OCI-LY3 (cell line): Measurements from ENCODE around the gene SNRNP40.

Experiments used
- H2AFZ ChIP-seq: fragments of 200-600, 300-600 bp; shearing (Covaris generic); 2 replicates; pipeline ENCODE4 v1.6.0; 2014; ENCODE audit warnings: antibody characterized with exemption, low read depth, low read length
- H3K27ac ChIP-seq: fragments of 200-600, 300-600 bp; sonication (generic); 2 replicates; pipeline ENCODE4 v1.5.1; 2014; ENCODE audit warnings: mild to moderate bottlenecking, low read length, moderate library complexity, mixed read lengths
- H3K27me3 ChIP-seq: fragments of 200-600, 300-600 bp; sonication (generic); 2 replicates; pipeline ENCODE4 v1.6.1; 2014; ENCODE audit warnings: low read depth, low read length, mixed read lengths
- H3K36me3 ChIP-seq: fragments of 200-600, 300-600 bp; sonication (generic); replicated peaks from 2 replicates; pipeline ENCODE3; 2014; ENCODE audit warnings: low read depth, low read length, mixed read lengths
- H3K4me1 ChIP-seq: fragments of 300-600, 200-600 bp; sonication (generic); 2 replicates; pipeline ENCODE4 v1.6.1; 2014; ENCODE audit warnings: low read length, mixed read lengths
- H3K4me2 ChIP-seq: fragments of 200-600, 300-600 bp; sonication (generic); 2 replicates; pipeline ENCODE4 v1.6.1; 2014; ENCODE audit warnings: low read length, mixed read lengths
- H3K4me3 ChIP-seq: fragments of 300-600, 200-600 bp; sonication (generic); 2 replicates; pipeline ENCODE4 v1.5.1; 2014; ENCODE audit warnings: antibody characterized with exemption, mild to moderate bottlenecking, low read length, moderate library complexity
- H3K79me2 ChIP-seq: fragments of 300-600, 200-600 bp; shearing (Covaris generic); 2 replicates; pipeline ENCODE4 v1.6.1; 2014; ENCODE audit warnings: mild to moderate bottlenecking, low read length, mixed read lengths
- H3K9ac ChIP-seq: fragments of 300-600, 200-600 bp; shearing (Covaris generic); 2 replicates; pipeline ENCODE4 v1.6.0; 2014; ENCODE audit warnings: mild to moderate bottlenecking, low read length, moderate library complexity
- H3K9me3 ChIP-seq: fragments of 200-600, 300-600 bp; shearing (Covaris generic); 2 replicates; pipeline ENCODE4 v1.6.1; 2014; ENCODE audit warnings: low read length, mixed read lengths; ENCODE audit not compliant: insufficient read depth
- H4K20me1 ChIP-seq: fragments of 200-600, 300-600 bp; sonication (generic); 2 replicates; pipeline ENCODE4 v1.6.1; 2016; ENCODE audit warnings: low read length, mixed read lengths; ENCODE audit not compliant: insufficient read depth
- EZH2phosphoT487 ChIP-seq: fragments of 200-600 bp; shearing (Covaris generic); IDR thresholded peaks from 2 replicates; pipeline ENCODE4 v1.6.1; 2018; ENCODE audit warnings: antibody characterized with exemption, mixed run types, low read depth
- TF ChIP-seq, protein P1 (sequence below): fragments of 200-600, 300-600 bp; sonication (generic); IDR thresholded peaks from 2 replicates; pipeline ENCODE4 v1.5.1; 2014; ENCODE audit warnings: antibody characterized with exemption, low read length, low read depth

SNRNP40 gene

DNA sequence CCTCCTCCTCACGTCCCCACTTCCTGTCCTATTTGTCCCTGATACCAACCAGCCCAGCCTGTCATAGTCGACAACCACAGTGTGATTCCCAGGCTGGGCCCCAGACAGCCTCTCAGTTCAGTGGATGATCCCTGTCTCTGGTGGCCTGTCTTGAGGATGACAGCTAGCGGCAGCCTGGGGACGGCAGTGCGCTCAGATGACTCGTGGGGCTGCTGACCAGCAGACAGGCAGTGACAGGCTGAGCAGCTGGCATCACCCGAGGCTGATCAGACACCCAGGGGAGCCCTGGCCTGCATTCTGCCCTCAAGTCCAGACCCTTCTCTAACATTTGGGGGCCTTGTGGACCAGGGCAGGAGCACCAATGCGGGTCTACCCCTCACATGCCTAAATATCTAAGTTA lies 77.9 kb downstream of the SNRNP40 start:
- H3K27ac ChIP-seq = no peak overlapping the region
- H3K4me1 ChIP-seq = no peaks in the 10 kb centered on the region
- no peaks in the 10 kb centered on the region for H3K79me2 ChIP-seq
- no peak overlapping the region for H3K9ac ChIP-seq
- no peaks in the 10 kb centered on the region for H3K27me3 ChIP-seq
- H3K4me2 ChIP-seq = no peak overlapping the region
- H3K9me3 ChIP-seq = no peaks in the 10 kb centered on the region
- H2AFZ ChIP-seq = no peak overlapping the region
- H3K36me3 ChIP-seq = no peaks in the 10 kb centered on the region
- H4K20me1 ChIP-seq = no peaks in the 10 kb centered on the region
- H3K4me3 ChIP-seq = no peak overlapping the region
- no peak for TF ChIP-seq EZH2phosphoT487
- TF ChIP-seq, protein P1, sequence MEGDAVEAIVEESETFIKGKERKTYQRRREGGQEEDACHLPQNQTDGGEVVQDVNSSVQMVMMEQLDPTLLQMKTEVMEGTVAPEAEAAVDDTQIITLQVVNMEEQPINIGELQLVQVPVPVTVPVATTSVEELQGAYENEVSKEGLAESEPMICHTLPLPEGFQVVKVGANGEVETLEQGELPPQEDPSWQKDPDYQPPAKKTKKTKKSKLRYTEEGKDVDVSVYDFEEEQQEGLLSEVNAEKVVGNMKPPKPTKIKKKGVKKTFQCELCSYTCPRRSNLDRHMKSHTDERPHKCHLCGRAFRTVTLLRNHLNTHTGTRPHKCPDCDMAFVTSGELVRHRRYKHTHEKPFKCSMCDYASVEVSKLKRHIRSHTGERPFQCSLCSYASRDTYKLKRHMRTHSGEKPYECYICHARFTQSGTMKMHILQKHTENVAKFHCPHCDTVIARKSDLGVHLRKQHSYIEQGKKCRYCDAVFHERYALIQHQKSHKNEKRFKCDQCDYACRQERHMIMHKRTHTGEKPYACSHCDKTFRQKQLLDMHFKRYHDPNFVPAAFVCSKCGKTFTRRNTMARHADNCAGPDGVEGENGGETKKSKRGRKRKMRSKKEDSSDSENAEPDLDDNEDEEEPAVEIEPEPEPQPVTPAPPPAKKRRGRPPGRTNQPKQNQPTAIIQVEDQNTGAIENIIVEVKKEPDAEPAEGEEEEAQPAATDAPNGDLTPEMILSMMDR = no peak

GRCh38 chr1:31216016-31216415 lies 80.6 kb downstream of the SNRNP40 start:
- Histone ChIP-seq H3K4me2 (no peak overlapping the region), H3K79me2 (no peaks in the 10 kb centered on the region), H3K27me3 (no peaks in the 10 kb centered on the region), H4K20me1 (no peaks in the 10 kb centered on the region), H3K9me3 (no peaks in the 10 kb centered on the region), H3K4me1 (no peaks in the 10 kb centered on the region), H2AFZ (no peak overlapping the region), H3K27ac (no peak overlapping the region), H3K4me3 (no peak overlapping the region), H3K9ac (no peak overlapping the region), H3K36me3 (no peaks in the 10 kb centered on the region)
- TF ChIP-seq EZH2phosphoT487 = no peak
- TF ChIP-seq, protein P1 = no peak

GRCh38 chr1:31215065-31215570 lies 81.5 kb downstream of the SNRNP40 start:
- H3K36me3 ChIP-seq = no peaks in the 10 kb centered on the region
- no peak overlapping the region for H3K9ac ChIP-seq
- H4K20me1 ChIP-seq = no peaks in the 10 kb centered on the region
- H3K4me2 ChIP-seq = no peak overlapping the region
- TF ChIP-seq, protein P1 = no peak
- TF ChIP-seq EZH2phosphoT487 = no peak
- no peak overlapping the region for H2AFZ ChIP-seq
- H3K79me2 ChIP-seq = no peaks in the 10 kb centered on the region
- H3K9me3 ChIP-seq = no peaks in the 10 kb centered on the region
- no peaks in the 10 kb centered on the region for H3K27me3 ChIP-seq
- H3K4me3 ChIP-seq = no peak overlapping the region
- H3K4me1 ChIP-seq = no peaks in the 10 kb centered on the region
- no peak overlapping the region for H3K27ac ChIP-seq

DNA sequence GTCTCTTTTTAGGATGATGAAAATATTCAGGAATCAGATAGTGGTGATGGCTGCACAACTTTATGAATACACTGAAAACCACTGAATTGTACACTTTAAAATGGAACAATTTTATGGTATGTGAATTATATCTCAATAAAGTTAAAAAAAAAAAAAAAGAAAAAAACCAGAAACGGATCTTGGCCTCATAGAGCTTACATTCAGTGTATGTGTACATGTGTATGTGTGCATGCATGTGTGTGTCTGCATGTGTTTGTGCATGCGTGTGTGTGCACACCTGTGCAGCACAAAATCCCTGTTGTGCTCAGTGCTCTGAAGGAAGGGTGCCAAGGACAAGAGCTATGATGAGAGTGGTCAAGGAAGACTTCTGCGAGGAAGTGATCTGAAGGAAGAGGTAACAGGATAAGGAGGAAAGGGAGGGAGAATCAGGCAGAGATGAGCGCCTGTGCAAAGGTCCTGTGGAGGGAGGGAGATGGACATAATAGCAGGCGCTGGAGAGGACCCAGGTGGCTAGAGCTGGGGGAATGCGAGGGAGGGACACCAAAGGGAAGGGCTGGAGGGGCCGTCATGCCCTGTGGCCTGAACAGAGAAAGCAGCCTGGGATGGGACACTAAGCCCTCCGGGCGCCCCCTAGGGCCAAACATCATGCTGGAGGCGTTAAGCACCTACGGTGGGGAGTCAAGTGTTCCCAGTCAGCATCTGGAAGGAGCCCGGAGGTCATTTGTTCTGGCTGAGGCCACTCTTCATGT lies 82.1 kb downstream of the SNRNP40 start:
- Histone ChIP-seq H3K4me3 (no peak overlapping the region), H3K9me3 (no peaks in the 10 kb centered on the region), H3K9ac (no peak overlapping the region), H3K4me2 (no peak overlapping the region), H3K27me3 (no peaks in the 10 kb centered on the region), H4K20me1 (no peaks in the 10 kb centered on the region), H3K27ac (no peak overlapping the region), H3K4me1 (no peaks in the 10 kb centered on the region), H3K36me3 (no peaks in the 10 kb centered on the region), H3K79me2 (no peaks in the 10 kb centered on the region), H2AFZ (no peak overlapping the region)
- no peak for TF ChIP-seq EZH2phosphoT487
- TF ChIP-seq, protein P1 = no peak
